Right renal cortex interstitium (tissue), 3 donors: Measurements from ENCODE around the gene CADM1. TPM values are rescaled to one million over a fixed set of nuclear protein-coding genes. Genes with fewer than 3 reads are reported as not detected.

Experiments
- DNase-seq, 3 donors: peaks; one replicate each; pipeline ENCODE4 v3.0.0-alpha.2; 2013; ENCODE audit warnings: low read depth in 3 of 3, low spot score in 2 of 3
- polyA plus RNA-seq, 3 donors: library from polyadenylated mRNA; unstranded; fragments of 120-200 nt; gene quantifications; one replicate each; pipeline ENCODE4 v1.2.1, GENCODE V29; 2013; ENCODE audit not compliant: insufficient read length in 3 of 3

CADM1 gene
- polyA plus RNA-seq, 3 donors, result 128 to 154 (median 144) TPM

DNA sequence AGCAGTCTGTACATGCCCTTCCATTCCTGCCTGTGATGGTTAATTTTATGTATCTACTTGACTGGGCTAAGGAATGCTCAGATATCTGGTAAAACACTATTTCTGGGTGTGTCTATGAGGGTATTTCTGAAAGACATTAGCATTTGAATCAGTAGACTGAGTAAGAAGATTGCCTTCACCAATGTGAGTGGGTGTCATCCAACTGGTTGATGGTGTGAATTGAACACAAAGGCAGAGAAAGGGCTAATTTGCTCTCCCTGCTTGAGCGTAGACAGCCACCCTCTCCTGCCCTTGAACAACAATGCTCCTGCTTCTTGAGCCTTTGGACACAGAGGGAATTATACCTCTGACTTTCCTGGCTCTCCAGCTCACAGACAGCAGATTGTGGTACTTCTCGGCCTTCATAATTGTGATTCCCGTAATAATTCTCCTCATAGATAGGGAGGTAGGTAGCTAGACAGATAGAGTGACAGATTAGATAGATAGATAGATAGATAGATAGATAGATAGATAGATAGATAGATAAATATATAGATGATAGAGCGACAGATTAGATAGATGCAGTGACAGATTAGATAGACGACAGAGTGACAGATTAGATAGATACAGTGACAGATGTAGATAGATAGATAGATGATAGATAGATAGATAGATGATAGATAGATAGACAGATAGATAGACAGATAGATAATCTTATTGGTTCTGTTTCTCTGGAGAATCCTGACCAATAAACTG lies 370.6 kb downstream of the CADM1 start:
- DNase-seq, result no peak

DNA sequence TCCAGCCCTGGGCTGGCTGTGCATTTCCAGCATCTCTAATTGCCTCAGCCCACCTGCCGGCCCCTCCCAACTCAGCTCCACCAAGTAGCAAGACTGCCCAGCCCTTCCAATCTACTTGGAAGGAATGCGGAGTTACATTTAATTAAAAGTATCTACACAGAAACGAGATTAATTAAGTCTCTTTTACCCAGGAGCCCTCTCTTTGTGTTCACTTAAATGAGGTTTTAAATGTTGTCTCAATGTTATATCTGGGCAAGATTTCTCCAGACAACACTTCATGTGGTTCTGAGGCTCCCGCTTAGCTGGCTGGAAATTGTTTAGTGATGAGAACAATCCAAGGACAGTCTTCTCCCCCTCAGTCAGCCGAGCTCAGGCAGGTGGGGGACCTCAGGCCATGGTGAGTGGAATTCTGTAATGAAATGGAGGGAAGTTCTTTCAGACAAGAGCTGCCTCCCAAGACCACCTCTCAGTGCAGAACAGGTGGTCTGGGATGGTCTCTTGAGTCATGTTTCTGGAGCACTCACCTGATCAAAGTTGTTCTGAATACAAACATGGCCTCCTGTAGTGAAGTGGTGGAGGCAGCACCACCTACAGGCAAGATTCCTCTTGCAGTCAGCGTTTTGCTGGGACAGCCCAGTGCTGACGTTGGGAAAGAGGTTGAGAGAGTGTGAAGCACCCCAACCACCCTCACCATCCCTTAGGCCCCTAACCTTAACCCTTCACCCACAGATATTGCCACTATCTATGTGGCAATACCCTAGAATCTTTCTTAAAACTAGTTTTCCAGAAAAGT lies 371.6 kb downstream of the CADM1 start:
- no peak for DNase-seq

DNA sequence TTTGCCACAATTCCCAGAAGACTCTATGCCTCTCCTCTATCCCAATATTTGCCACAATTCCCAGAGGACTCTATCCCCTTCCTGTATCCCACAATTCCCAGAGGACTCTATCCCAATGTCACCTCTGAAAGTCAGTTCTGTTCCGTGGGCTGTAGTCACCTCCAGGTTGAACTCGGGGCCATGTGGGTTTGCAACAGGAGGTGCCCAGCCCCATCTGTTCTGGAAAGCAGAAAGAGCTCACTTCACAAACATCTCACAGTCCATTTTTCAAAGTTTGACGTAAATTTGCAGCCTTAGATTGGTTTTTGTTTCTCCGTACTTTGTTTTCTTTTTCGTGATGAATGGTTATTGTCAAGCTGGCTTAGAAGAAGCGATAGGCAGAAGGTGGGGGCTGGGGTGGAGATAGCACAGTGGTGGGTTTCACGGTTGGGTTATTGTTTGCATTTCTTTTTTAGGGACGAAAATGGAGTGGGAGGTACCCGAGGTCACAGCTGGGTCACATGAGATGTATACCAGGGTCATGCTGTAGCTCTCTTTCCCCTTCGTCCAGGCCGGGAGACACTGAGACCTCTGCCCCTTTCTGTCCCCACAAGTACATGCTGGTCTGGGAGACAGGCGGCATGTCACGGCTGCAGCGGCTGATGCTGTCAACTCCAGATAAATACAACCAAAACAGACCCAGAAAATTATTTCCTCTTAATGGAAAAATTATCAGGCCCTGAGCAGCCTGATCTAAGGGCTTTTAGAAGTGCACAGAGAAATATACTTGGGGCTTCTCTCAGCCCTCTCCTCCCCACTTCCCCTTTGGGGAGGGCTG lies 374.5 kb downstream of the CADM1 start:
- DNase-seq, result no peak

DNA sequence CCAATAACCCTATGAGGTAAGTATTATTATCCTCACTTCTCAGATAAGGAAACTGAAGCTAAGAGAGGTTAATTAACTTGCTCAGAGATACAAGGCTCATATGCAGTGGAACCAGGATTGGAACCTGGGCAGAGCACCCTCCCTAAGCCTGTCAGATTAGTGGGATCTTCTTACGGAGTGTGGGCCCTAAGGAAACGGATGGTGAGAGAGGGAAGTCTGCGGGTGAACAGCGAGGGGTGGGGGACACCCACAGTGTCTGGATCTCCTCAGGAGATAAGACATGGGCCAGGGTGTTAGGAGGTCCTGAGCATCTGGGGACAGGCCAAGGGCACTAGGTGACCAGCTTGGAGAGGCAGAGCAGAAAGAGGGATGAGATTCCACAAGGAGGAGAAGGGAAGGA lies 376.0 kb downstream of the CADM1 start:
- no peak for DNase-seq

DNA sequence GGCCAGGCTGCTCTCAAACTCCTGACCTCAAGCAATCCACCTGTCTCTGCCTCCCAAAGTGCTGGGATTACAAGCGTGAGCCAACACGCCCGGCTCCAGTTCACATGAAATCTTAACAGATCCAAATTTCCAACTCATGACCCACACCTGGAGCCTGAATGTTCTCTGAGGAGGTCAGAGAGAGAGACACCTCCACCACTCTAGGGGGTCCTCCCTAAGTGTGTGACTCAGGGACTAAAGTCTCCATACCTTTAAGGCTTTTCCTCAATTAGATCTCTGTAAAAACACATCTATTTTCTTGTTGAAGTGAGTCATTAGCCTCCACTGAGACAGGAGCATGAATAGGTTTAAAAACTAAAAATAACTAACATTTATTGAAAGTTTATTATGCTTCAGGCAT lies 376.4 kb downstream of the CADM1 start:
- DNase-seq, result no peak

DNA sequence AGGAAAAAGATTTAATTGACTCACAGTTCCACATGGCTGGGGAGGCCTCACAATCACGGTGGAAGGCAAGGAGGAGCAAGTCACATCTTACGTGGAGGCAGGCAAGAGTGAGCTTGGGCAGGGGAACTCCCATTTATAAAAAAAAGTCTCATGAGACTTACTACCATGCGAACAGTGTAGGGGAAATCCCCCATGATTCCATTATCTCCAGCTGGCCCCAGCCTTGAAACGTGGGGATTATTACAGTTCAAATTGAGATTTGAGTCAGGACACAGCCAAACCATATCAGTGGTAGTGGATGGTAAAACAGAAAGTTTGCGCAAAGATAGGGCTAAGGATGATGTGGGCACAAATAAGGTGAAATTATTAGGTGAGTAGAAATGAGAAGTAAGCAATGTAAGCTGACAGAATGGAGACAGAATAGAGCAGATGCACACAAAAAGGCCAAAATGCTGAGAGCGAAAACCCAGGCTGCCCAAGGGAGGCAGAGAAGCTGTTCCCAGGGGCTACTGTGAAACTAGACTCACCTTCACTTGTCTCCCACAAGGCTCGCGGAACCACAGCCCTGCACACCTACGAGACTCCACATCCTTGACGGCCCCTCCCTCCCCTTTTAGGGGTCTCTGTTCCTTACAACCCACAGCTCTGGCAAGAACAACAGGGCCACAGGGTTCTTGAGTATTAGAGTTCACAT lies 377.6 kb downstream of the CADM1 start:
- DNase-seq, result no peak

DNA sequence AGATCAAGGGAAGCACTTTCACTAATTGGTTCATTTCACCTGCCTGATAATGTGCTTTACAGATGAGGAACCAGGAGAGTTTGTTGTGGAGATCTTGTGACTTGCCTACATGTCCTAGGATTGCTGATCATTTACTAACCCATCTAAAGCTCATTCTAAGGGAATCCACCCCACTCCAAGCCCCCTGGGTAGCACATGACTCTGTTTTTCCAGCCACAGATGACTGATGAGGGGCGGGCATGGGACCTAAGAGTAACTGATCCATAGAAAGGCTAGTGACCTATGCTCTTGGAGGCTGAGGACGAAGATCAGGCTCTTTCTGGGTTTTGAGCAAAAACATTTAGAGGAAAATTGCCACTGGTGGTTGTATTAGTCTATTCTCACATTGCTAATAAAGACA lies 378.1 kb downstream of the CADM1 start:
- DNase-seq, result no peak

DNA sequence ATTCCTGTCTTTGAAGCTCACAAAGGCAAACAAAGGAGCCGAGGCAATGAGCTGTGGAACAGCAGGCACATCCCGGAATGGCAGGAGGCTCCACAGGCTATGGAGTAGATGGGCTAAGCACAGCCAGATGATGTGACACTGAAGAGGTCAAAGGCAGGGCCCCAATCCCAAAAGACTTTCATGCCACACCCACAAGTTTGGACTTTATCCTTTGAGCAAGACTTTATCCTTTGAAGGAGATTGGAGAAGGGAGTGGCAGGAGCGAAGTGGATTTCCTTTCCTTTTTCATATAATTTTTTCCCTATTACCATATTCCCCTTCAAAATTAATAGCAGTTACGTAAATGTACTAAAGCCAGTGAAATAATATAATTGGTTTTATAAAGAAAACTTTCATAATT lies 379.4 kb downstream of the CADM1 start:
- no peak for DNase-seq

DNA sequence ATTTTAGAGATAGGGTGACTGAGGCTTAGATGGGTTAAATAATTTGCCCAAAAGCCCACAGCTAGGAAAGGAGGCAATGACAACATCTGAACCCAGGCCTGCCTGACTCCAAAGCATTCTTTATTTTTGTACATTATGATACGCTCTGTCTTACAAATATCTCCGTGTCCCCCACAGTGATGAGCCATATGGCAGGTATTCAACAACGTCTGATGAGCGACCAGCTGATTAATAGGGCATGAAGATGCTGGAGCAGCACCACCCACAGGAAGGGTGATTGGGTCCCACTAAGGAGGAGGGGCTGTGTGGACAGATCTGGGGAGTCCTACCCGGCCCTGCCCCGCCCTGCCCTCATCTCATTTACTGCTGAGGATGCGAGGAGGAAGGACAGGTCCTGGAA lies 380.6 kb downstream of the CADM1 start:
- DNase-seq, result no peak

DNA sequence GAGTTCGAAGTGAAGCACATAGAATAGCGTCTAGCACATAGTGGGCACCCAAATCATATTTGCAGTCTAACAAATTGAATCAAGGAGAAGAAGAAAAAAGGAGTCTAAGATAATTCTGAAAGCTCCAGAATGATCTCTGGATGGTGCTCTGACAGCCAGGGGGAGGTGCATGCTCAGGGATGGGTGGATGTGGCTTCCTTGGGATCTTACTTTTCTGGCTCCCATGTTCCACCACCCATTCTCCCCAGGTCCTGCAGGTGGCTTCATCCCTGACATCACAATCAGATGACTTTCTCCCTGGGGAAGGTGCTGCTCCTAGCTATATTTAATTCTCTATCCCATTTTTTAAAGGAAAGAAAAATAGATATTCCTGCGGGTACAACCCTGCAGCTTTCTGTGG lies 381.9 kb downstream of the CADM1 start:
- no peak for DNase-seq
